ENCODE measurements around the gene GPR18. TPM values are rescaled to one million over a fixed set of nuclear protein-coding genes. Genes with fewer than 3 reads are reported as not detected.
A peak's percentile ranks its signal among the peaks of the same experiment; 100 is the strongest.
"Not testable (repeated sequence)": the region's sequence is repeated elsewhere in the genome, so short reads cannot be mapped to it uniquely, and the experiment has no call there.

GPR18 gene
- total and polyA plus RNA-seq, 9 donors = 0.04 to 0.24 (median 0.17) TPM; not detected in 4

- no peak overlapping the region for H3K4me3 ChIP-seq (ENCODE audit: low read length)
- H3K27me3 ChIP-seq (ENCODE audit: control insufficient read depth, insufficient read depth, low read length) = no peaks in the 10 kb centered on the region
- no peaks in the 10 kb centered on the region for H3K4me1 ChIP-seq (ENCODE audit: control insufficient read depth, insufficient read depth, low read length)
- peaks cover 4% of the 10 kb centered on the region for H3K36me3 ChIP-seq (ENCODE audit: control insufficient read depth, insufficient read depth, low read length)
- no peaks in the 10 kb centered on the region for H3K9me3 ChIP-seq (replicated peaks; ENCODE audit: control insufficient read depth, low read depth, low read length)
- peak overlapping the region; percentile 13 for H3K27ac ChIP-seq (ENCODE audit: low read length)
- DNase-seq = peak; percentile 55
- 100% methylated on average over 1 of the region's 1 CpG for WGBS (ENCODE audit: insufficient coverage)
Observed at GRCh38 chr13:99231721-99232120, 26.5 kb downstream of the GPR18 start.

- Histone ChIP-seq H3K9me3 (replicated peaks; ENCODE audit: control insufficient read depth, low read depth, low read length) (no peaks in the 10 kb centered on the region), H3K27me3 (ENCODE audit: control insufficient read depth, insufficient read depth, low read length) (no peaks in the 10 kb centered on the region), H3K4me3 (ENCODE audit: low read length) (no peak overlapping the region), H3K4me1 (ENCODE audit: control insufficient read depth, insufficient read depth, low read length) (peaks cover under 1% of the 10 kb centered on the region), H3K36me3 (ENCODE audit: control insufficient read depth, insufficient read depth, low read length) (peaks cover 4% of the 10 kb centered on the region), H3K27ac (ENCODE audit: low read length) (peak overlapping the region; percentile 35)
- DNase-seq = no peak
- 100% methylated on average over 2 of the region's 3 CpGs for WGBS (ENCODE audit: insufficient coverage)
Observed at GRCh38 chr13:99230991-99231390, 27.2 kb downstream of the GPR18 start.

DNA sequence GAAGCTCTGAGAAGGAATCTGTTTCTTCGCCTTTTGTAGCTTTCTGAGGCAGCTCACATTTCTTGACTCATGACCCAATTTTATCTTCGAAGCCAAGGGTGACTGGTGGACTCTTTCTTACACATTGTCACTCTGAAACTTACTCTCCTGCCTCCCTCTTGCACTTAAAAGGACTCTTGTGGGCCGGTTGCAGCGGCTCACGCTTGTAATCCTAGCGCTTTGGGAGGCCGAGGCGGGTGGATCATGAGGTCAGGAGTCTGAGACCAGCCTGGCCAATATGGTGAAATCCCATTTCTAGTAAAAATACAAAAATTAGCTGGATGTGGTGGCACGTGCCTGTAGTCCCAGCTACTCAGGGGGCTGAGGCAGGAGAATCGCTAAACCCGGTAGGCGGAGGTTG, 27.6 kb downstream of the GPR18 start:
- not testable (repeated sequence) for H3K27ac ChIP-seq (ENCODE audit: low read length); H3K4me1 ChIP-seq (ENCODE audit: control insufficient read depth, insufficient read depth, low read length); H3K27me3 ChIP-seq (ENCODE audit: control insufficient read depth, insufficient read depth, low read length); H3K4me3 ChIP-seq (ENCODE audit: low read length); H3K9me3 ChIP-seq (replicated peaks; ENCODE audit: control insufficient read depth, low read depth, low read length); DNase-seq; H3K36me3 ChIP-seq (ENCODE audit: control insufficient read depth, insufficient read depth, low read length)
- 84% methylated on average over 5 of the region's 12 CpGs for WGBS (ENCODE audit: insufficient coverage)

DNA sequence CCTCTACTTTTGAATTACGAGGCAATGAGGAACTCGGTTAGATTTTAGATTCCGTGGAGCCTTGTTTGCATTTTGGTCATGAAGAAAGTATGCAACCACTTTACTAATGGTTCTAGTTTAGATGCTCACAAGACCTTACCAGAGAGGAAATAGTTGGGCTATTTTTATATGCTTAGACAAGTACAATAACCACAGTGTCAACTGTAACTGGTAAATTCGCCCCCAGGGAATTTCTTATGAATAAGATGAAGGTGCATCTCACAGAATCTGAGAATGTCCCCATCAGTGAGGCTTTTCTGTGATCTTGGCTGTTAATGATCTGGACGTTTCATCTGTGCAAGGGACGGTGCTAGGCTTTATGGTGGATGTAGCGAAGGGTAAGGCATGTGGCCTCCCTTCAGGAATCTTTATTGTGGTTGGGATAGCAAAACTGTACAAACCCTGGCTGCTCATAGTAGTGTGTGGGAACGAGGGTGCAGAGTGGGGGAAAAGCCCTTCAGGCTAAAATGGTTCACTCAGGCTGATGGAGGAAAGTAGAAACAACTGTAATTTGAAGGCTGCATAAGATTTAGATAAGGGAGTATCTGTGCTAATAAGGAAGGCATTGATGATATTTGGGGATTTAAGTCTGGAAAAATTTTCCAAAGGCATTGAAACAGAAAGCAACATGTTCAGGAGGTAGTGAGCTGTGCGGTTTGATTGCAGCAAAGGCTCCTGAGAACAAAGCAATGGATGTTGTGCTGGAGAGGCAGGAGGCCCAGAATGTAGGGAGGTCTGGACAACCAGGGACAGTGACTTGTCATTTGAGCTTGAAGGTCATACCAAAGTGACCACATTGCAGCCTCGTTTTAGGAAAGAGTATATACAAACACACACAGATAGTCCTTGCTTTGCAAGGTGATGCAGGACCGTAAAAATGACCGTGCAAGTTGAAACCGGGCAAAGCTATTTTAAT, 29.2 kb downstream of the GPR18 start:
- no peak for DNase-seq
- WGBS (ENCODE audit: insufficient coverage) = 55% methylated on average over 5 of the region's 13 CpGs
- no peak overlapping the region for H3K4me3 ChIP-seq (ENCODE audit: low read length)
- peaks cover 2% of the 10 kb centered on the region for H3K4me1 ChIP-seq (ENCODE audit: control insufficient read depth, insufficient read depth, low read length)
- H3K36me3 ChIP-seq (ENCODE audit: control insufficient read depth, insufficient read depth, low read length) = peaks cover 4% of the 10 kb centered on the region
- no peaks in the 10 kb centered on the region for H3K9me3 ChIP-seq (replicated peaks; ENCODE audit: control insufficient read depth, low read depth, low read length)
- H3K27me3 ChIP-seq (ENCODE audit: control insufficient read depth, insufficient read depth, low read length) = no peaks in the 10 kb centered on the region
- no peak overlapping the region for H3K27ac ChIP-seq (ENCODE audit: low read length)

- peaks cover 2% of the 10 kb centered on the region for H3K4me1 ChIP-seq (ENCODE audit: control insufficient read depth, insufficient read depth, low read length)
- H3K4me3 ChIP-seq (ENCODE audit: low read length) = no peak overlapping the region
- 87% methylated on average over 4 of the region's 15 CpGs for WGBS (ENCODE audit: insufficient coverage)
- no peaks in the 10 kb centered on the region for H3K27me3 ChIP-seq (ENCODE audit: control insufficient read depth, insufficient read depth, low read length)
- H3K27ac ChIP-seq (ENCODE audit: low read length) = no peak overlapping the region
- H3K9me3 ChIP-seq (replicated peaks; ENCODE audit: control insufficient read depth, low read depth, low read length) = no peaks in the 10 kb centered on the region
- DNase-seq = no peak
- peaks cover 4% of the 10 kb centered on the region for H3K36me3 ChIP-seq (ENCODE audit: control insufficient read depth, insufficient read depth, low read length)
Observed at GRCh38 chr13:99227909-99228688, 30.1 kb downstream of the GPR18 start.

DNA sequence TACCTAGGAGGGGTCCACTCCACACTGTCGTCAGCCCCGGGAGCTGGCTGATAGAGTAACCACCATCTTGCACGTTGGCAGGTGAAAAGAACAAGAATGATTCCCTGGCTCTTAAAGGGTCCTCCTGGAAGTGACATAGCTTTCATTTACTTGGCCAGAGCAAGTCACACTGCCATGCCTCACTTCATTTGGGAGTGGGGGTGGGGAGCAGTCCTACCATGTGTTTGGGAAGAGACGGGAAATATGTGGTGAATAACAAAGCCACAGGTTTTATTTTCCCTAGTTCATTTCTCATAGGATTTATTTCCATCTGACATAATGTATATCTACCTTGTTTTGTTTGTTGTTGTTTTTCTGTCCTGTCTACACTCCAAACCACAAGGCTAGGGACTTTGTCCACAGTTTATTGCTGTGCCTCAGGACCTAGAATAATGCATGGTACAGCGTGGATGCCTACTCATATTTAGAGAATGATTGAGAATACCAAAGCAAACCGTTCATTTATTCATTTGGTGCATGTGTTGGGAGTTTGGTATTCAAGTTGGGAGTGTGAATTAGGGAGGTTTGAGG, 30.8 kb downstream of the GPR18 start:
- Histone ChIP-seq H3K4me1 (ENCODE audit: control insufficient read depth, insufficient read depth, low read length) (peaks cover 2% of the 10 kb centered on the region), H3K36me3 (ENCODE audit: control insufficient read depth, insufficient read depth, low read length) (peaks cover 4% of the 10 kb centered on the region), H3K27me3 (ENCODE audit: control insufficient read depth, insufficient read depth, low read length) (no peaks in the 10 kb centered on the region), H3K27ac (ENCODE audit: low read length) (no peak overlapping the region), H3K4me3 (ENCODE audit: low read length) (no peak overlapping the region), H3K9me3 (replicated peaks; ENCODE audit: control insufficient read depth, low read depth, low read length) (no peaks in the 10 kb centered on the region)
- DNase-seq = no peak
- WGBS (ENCODE audit: insufficient coverage) = 91% methylated on average over 5 of the region's 6 CpGs

- no peak overlapping the region for H3K4me3 ChIP-seq (ENCODE audit: low read length)
- WGBS (ENCODE audit: insufficient coverage) = 91% methylated on average over 1 of the region's 2 CpGs
- H3K27me3 ChIP-seq (ENCODE audit: control insufficient read depth, insufficient read depth, low read length) = no peaks in the 10 kb centered on the region
- no peak for DNase-seq
- H3K36me3 ChIP-seq (ENCODE audit: control insufficient read depth, insufficient read depth, low read length) = peaks cover 5% of the 10 kb centered on the region
- no peaks in the 10 kb centered on the region for H3K9me3 ChIP-seq (replicated peaks; ENCODE audit: control insufficient read depth, low read depth, low read length)
- H3K27ac ChIP-seq (ENCODE audit: low read length) = no peak overlapping the region
- H3K4me1 ChIP-seq (ENCODE audit: control insufficient read depth, insufficient read depth, low read length) = peaks cover 9% of the 10 kb centered on the region
Observed at GRCh38 chr13:99226513-99226912, 31.7 kb downstream of the GPR18 start.

- Histone ChIP-seq H3K36me3 (ENCODE audit: control insufficient read depth, insufficient read depth, low read length) (peaks cover 5% of the 10 kb centered on the region), H3K4me1 (ENCODE audit: control insufficient read depth, insufficient read depth, low read length) (peaks cover 10% of the 10 kb centered on the region), H3K9me3 (replicated peaks; ENCODE audit: control insufficient read depth, low read depth, low read length) (no peaks in the 10 kb centered on the region), H3K27ac (ENCODE audit: low read length) (no peak overlapping the region), H3K4me3 (ENCODE audit: low read length) (no peak overlapping the region), H3K27me3 (ENCODE audit: control insufficient read depth, insufficient read depth, low read length) (no peaks in the 10 kb centered on the region)
- WGBS (ENCODE audit: insufficient coverage) = no CpG with 5 or more reads among the region's 4 CpGs
- DNase-seq = peak; percentile 32
Observed at GRCh38 chr13:99225078-99225477, 33.1 kb downstream of the GPR18 start.

DNA sequence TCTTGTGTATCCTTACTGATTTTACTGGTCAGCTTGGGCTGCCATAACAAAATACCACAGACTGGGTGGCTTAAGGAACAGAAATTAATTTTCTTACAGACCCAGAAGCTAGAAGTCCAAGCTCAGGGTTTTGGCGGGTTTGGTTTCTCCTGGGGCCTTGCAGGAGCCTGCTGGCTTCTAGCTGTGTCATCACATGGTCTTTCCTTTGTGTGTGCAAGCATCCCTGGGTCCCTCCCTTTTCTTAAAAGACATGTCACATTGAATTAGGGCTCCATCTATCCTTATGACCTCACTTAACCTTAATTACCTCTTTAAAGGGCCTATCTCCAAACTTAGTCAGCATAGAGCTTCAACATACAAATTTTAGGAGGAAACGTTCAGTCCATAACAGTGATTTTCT, 34.2 kb downstream of the GPR18 start:
- Histone ChIP-seq H3K27ac (ENCODE audit: low read length) (no peak overlapping the region), H3K36me3 (ENCODE audit: control insufficient read depth, insufficient read depth, low read length) (peaks cover 5% of the 10 kb centered on the region), H3K4me1 (ENCODE audit: control insufficient read depth, insufficient read depth, low read length) (peaks cover 11% of the 10 kb centered on the region), H3K4me3 (ENCODE audit: low read length) (no peak overlapping the region), H3K27me3 (ENCODE audit: control insufficient read depth, insufficient read depth, low read length) (no peaks in the 10 kb centered on the region), H3K9me3 (replicated peaks; ENCODE audit: control insufficient read depth, low read depth, low read length) (no peaks in the 10 kb centered on the region)
- no peak for DNase-seq
- WGBS (ENCODE audit: insufficient coverage) = 90% methylated on average over 1 of the region's 2 CpGs

GRCh38 chr13:99223587-99223986, 34.6 kb downstream of the GPR18 start:
- DNase-seq = no peak
- Histone ChIP-seq H3K36me3 (ENCODE audit: control insufficient read depth, insufficient read depth, low read length) (peaks cover 5% of the 10 kb centered on the region), H3K4me3 (ENCODE audit: low read length) (no peak overlapping the region), H3K27ac (ENCODE audit: low read length) (no peak overlapping the region), H3K27me3 (ENCODE audit: control insufficient read depth, insufficient read depth, low read length) (no peaks in the 10 kb centered on the region), H3K9me3 (replicated peaks; ENCODE audit: control insufficient read depth, low read depth, low read length) (no peaks in the 10 kb centered on the region), H3K4me1 (ENCODE audit: control insufficient read depth, insufficient read depth, low read length) (peaks cover 12% of the 10 kb centered on the region)
- WGBS (ENCODE audit: insufficient coverage) = 80% methylated on average over 1 of the region's 1 CpG
